Stimulated activated CD4-positive, alpha-beta T cell treated with anti-CD3 and anti-CD28 coated beads, Interleukin-12 subunit alpha, Interleukin-12 subunit beta, amount 100 ng/mL, for 48 hours (primary cell): ENCODE measurements around the gene DLGAP4.

Experiments
- DNase-seq, 3 donors: peaks; one replicate each; pipeline ENCODE4 v3.0.0-alpha.2; 2020; ENCODE audit warnings: low read depth in 2 of 3, low spot score in 1 of 3

DLGAP4 gene

GRCh38 chr20:36446557-36446956 lies 140.4 kb downstream of the DLGAP4 start:
- no peak for DNase-seq

DNA sequence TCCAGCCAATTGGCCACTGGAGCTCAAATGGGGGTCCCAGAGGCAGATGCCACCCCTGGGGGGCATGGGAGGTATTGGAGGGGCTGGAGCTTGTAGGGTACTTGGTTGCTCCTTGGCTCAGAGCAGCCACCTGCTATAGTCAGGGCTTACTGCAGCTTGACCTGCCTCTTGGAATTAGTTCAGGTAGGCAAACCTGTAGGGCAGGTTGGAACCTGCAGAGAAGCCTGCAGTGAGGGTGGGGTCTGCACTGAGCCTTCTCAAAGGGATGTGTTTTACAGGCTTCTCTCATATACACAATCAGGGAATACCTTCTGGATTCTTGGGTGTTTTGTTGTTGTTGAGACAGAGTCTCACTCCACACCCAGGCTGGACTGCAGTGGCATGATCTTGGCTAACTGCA lies 141.0 kb downstream of the DLGAP4 start:
- DNase-seq: no peak

- no peak for DNase-seq
Observed at GRCh38 chr20:36449663-36450062, 143.5 kb downstream of the DLGAP4 start.

DNA sequence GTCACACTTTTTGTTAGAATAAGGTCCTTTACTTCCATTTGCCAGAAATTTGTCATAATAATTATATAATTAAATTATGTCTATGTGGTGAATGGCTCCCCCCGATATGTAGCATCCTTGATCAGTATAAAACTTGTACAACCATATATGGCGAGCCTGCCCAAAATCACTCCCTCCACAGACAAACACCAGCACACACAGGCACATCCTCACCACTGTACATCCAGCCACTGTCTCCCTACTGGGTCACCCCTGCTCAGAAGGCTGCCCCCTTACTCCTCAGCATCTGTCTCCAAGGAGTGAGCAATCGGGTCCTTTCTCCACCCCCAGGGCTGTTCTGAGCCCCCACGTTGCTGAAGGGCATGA lies 148.2 kb downstream of the DLGAP4 start:
- no peak for DNase-seq

- no peak for DNase-seq
Observed at GRCh38 chr20:36454698-36455427, 148.7 kb downstream of the DLGAP4 start.

DNA sequence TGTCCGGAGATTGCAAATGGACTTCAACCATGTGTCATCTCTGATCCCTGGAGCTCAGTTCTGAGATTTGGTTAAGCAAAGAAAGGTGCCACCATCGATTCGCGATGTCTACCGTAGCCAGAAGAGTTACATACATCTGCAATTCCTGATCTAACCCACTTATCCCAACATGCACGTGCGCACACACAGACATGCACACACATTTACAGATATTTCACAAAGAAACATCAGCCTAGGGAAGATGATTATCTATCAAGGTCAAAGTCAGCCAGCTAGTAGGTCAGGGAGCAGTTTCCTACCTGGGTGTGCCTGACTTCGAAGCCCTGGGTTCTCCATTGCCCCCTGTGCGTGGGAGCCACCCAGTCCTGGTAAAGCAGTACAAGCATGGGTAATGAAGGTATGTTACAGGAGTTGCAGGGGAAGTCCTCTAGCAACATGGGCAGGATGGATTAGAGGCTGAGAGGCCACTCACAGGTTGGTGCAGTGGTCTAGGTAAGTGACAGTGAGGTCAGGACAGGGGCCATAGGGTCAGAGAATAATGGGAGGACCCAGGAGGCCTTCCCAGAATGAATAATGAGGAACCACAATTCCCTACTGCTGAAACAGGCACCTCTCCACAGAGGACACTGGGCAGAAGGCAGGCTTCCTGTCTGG lies 150.0 kb downstream of the DLGAP4 start:
- no peak for DNase-seq

DNA sequence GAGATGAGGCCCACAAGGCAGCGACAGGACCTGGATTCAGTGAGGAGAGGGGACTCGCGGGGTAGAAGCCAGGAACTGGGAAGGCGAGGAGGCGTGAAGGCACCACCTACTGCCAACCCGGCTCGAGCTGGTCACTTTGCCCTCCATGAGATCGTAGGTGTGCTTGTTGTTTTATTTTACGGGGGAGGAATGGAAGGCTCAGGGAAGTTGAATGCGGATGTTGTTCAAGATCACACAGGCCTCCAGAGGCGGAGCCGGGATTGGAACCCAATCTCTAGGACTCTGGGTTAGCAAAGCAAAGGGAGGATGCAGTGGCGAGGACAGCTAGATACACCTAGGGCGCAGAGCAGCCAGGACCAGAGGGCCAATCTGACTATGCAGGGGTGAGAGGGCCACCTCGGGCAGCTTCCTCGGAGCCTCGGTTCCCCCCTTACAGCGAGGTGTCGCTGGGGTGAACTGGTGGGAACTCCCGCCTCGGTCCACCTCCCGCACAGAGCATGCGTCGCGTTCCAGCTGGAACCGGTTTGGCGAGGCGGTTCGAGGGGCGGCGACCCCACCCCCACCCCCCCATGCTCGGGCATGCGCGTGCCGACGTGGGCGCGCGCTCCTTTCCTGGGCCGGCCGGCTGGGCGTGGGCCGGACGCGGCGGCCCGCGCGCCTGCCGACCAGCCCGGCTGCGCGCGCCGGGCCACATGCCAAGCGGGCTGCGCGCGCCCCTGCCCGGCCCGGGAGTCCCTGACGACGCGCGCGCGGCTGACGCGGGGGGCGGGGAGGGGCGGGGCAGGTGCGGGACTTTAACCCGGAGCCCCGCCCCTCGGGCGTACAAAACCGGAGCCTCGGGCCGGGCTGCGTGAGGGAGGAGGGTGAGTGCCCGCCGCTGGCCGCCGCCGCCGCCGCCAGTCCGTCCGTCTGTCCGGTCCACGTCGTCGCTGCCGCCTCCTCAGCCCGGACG lies 154.8 kb downstream of the DLGAP4 start:
- DNase-seq: peak; percentile 71 to 86 (median 71)

- DNase-seq: no peak
Observed at GRCh38 chr20:36461600-36462439, 155.7 kb downstream of the DLGAP4 start.

GRCh38 chr20:36462440-36463211 lies 156.5 kb downstream of the DLGAP4 start:
- DNase-seq: no peak

GRCh38 chr20:36463212-36464061 lies 157.3 kb downstream of the DLGAP4 start:
- DNase-seq: no peak

GRCh38 chr20:36465109-36466080 lies 159.3 kb downstream of the DLGAP4 start:
- DNase-seq: peak; percentile 24 to 45 (median 44)

DNA sequence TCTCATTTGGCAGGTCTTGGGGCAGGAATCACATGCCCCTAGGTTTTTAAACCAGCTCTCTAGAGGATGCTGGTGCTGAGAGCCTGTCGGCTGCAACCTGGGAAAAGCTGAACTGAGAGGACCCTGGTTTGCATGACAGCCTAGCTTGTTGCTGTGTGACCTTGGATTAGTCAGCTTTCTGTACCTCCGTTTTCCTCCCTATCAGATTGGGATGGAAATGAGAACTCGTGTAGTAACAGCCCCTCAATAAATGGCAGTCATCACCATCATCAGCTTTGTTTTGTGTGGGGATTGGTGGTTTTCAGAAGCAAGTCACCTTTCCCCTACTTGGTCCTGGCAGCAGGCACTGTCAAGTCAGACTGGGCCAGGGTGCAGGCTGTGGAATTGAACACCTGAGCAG lies 159.9 kb downstream of the DLGAP4 start:
- DNase-seq: no peak

DNA sequence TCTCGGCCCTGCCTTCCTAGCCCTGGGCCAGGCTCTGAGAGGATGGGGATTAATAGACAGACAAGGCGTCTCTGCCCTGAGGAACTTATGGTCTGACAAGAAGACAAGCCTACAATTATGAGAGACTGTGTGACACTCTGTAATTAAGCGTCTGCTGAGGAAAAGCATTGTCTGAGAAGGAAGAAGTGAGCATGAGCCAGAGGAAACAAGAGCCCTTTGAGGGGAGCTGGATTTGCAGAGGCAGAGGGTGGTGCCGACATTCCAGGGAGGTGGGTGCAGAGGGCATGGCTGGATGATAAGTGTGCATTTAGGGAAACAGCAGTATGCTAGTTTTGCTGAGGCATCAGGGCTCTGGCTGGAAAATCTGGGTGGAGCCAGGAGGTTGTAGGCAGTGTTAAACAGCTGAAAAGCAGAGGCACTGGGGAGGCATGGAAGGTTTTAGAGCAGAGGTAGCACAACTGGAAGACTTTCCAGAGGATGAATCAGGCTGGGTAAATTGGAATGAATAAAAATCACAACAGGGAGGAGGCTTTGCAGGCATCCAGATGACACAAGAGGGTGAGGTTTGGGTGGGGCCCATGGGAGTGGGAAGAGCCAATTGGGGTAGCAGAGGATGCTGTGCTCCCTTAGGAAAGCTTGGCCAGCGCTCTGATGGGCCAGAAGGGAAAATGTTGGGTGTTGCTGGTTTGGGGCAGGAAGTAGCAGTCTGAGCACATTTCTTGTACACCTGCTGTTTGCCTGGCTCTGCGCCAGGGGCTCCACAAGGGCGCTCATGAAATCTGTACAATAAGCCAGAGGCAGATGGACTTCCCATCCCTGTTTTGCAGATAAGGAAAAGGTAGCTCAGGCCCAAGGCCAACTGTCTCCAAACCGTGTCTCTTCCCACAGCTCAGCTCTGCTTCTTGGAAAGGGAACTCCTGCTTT lies 161.2 kb downstream of the DLGAP4 start:
- no peak for DNase-seq

- no peak for DNase-seq
Observed at GRCh38 chr20:36468149-36469000, 162.2 kb downstream of the DLGAP4 start.

- no peak for DNase-seq
Observed at GRCh38 chr20:36469973-36470372, 163.8 kb downstream of the DLGAP4 start.
